GM12878 (cell line): ENCODE measurements around the gene ANAPC4. TPM values are rescaled to one million over a fixed set of nuclear protein-coding genes. Genes with fewer than 3 reads are reported as not detected.

Experiments
- ATAC-seq: fragments of 200-7000 bp; cut with Tn5 transposase; 3 replicates; pipeline ENCODE4 v1.9.1; 2020; ENCODE audit warnings: mild to moderate bottlenecking, moderate library complexity
- BruUV-seq: library from RNA; stranded (reverse); fragments of 400-500 nt; replicated peaks from 2 replicates; lab custom pipeline; 2021; lab: Mats Ljungman, UMichigan
- CTCF ChIA-PET: fragments of 300-600 bp; sonication (Branson Sonifier 250); formaldehyde crosslinking; extraction: SDS; loops from one replicate; lab custom pipeline; 2021; ENCODE audit warnings: inconsistent platforms; lab: Yijun Ruan, JAX
- POLR2A ChIA-PET: fragments of 350-600 bp; formaldehyde crosslinking; extraction: SDS; loops from one replicate; lab custom pipeline; 2021; ENCODE audit warnings: inconsistent platforms; lab: Charles Lee
- RAD21 ChIA-PET: fragments of 300-600 bp; sonication (Branson Sonifier 250); formaldehyde crosslinking; loops from one replicate; lab custom pipeline; 2023; ENCODE audit warnings: antibody characterized with exemption; ENCODE audit not compliant: unreplicated experiment; lab: Charles Lee
- SMC1A ChIA-PET: fragments of 300-600 bp; sonication (Branson Sonifier 250); formaldehyde crosslinking; loops from one replicate; lab custom pipeline; 2023; ENCODE audit not compliant: unreplicated experiment, uncharacterized antibody; lab: Charles Lee
- DNase-seq: peaks from one replicate; pipeline ENCODE4 v3.0.0-alpha.2; 2011; ENCODE audit warnings: low read depth, low spot score
- FAIRE-seq: peaks from 3 replicates; lab custom pipeline; 2011; peaks lifted over from hg19 to GRCh38; lab: Jason Lieb, UNC
- H2AFZ ChIP-seq: 2 replicates; pipeline ENCODE4 v1.6.0; 2011; ENCODE audit warnings: low read depth, low read length, control low read depth; ENCODE audit not compliant: control insufficient read depth
- H3K27ac ChIP-seq: 2 replicates; pipeline ENCODE4 v1.5.1; 2011; ENCODE audit warnings: control low read depth; ENCODE audit not compliant: control insufficient read depth, insufficient read depth
- H3K27me3 ChIP-seq, 2 experiments: replicated peaks in 1 of 2; 2 replicates each; pipeline versions ENCODE4 v1.6.0 to v1.6.1; 2011; ENCODE audit warnings: low read length in 1 of 2; ENCODE audit not compliant: control insufficient read depth in 2 of 2, insufficient read depth in 2 of 2
- H3K36me3 ChIP-seq, 2 experiments: 2 replicates each; pipeline ENCODE4 v1.5.1; 2011; ENCODE audit warnings: low read length in 1 of 2; ENCODE audit not compliant: control insufficient read depth in 2 of 2, insufficient read depth in 2 of 2
- H3K4me1 ChIP-seq: 2 replicates; pipeline ENCODE4 v1.6.1; 2011; ENCODE audit warnings: mild to moderate bottlenecking, low read length, moderate library complexity, mixed read lengths; ENCODE audit not compliant: control insufficient read depth, insufficient read depth
- H3K4me2 ChIP-seq: 2 replicates; pipeline ENCODE4 v1.6.0; 2011; ENCODE audit warnings: control low read depth; ENCODE audit not compliant: control insufficient read depth, insufficient read depth
- H3K4me3 ChIP-seq: fragments of 200-600 bp; sonication (generic); 2 replicates; pipeline ENCODE4 v1.5.1; 2016
- H3K79me2 ChIP-seq: 2 replicates; pipeline ENCODE4 v1.6.0; 2011; ENCODE audit warnings: low read length; ENCODE audit not compliant: control insufficient read depth, insufficient read depth
- H3K9ac ChIP-seq: 2 replicates; pipeline ENCODE4 v1.8.0; 2011; ENCODE audit warnings: low read length, control low read depth, mixed read lengths; ENCODE audit not compliant: control insufficient read depth, insufficient read depth
- H3K9me3 ChIP-seq: replicated peaks from 3 replicates; pipeline ENCODE4 v1.5.1; 2011; ENCODE audit warnings: mild to moderate bottlenecking, low read length; ENCODE audit not compliant: control insufficient read depth, insufficient read depth
- H4K20me1 ChIP-seq: 2 replicates; pipeline ENCODE4 v1.6.0; 2011; ENCODE audit not compliant: control insufficient read depth, insufficient read depth
- CEBPZ ChIP-seq: fragments of 150-350 bp; IDR thresholded peaks from 2 replicates; pipeline ENCODE4 v1.6.1; 2016; ENCODE audit warnings: low read depth, low read length
- IRF4 ChIP-seq: IDR thresholded peaks from 2 replicates; pipeline ENCODE4 v1.6.1; 2011; ENCODE audit warnings: low read depth, low read length
- RELB ChIP-seq: fragments of 450-650 bp; IDR thresholded peaks from 2 replicates; pipeline ENCODE4 v1.6.1; 2017; ENCODE audit warnings: low read depth, mild to moderate bottlenecking, moderate library complexity
- SMC3 ChIP-seq: IDR thresholded peaks from 2 replicates; pipeline ENCODE4 v1.6.1; 2011; ENCODE audit warnings: low read length, improper control_type of control experiment, borderline replicate concordance
- STAT1 ChIP-seq: fragments of 450-650 bp; conservative IDR thresholded peaks from 2 replicates; pipeline ENCODE4 v1.6.1; 2014; ENCODE audit warnings: antibody characterized with exemption, mild to moderate bottlenecking
- TAF1 ChIP-seq: IDR thresholded peaks from 2 replicates; pipeline ENCODE4 v1.6.1; 2011; ENCODE audit warnings: mild to moderate bottlenecking, low read depth, low read length, borderline replicate concordance
- ZNF24 ChIP-seq: fragments of 450-650 bp; IDR thresholded peaks from 2 replicates; pipeline ENCODE4 v1.6.1; 2017; ENCODE audit warnings: antibody characterized with exemption, mild to moderate bottlenecking
- WGBS: methylation state at CpG from one replicate; pipeline ENCODE4 v1.1.6; 2016; ENCODE audit warnings: low lambda C conversion rate; ENCODE audit not compliant: insufficient replicate concordance, insufficient coverage; ENCODE audit errors: missing lambda C conversion rate; 5-methylcytosine and 5-hydroxymethylcytosine counted together
- in situ Hi-C: fragments of 300-500 bp; cut with MboI; formaldehyde crosslinking; loops from 9 replicates; pipeline ENCODE4 v1.14.3; 2018; ENCODE audit warnings: mixed read lengths
- intact Hi-C: fragments of 100-400 bp; cut with micrococcal nuclease; formaldehyde crosslinking; loops from one replicate; pipeline ENCODE4 v1.14.2; 2022; ENCODE audit not compliant: unreplicated experiment
- polyA plus RNA-seq, 11 experiments: library from polyadenylated mRNA; depleted of rRNA in 4 of 11; unstranded in 6 of 11; stranded (reverse) in 5 of 11; fragments of >200 nt; fragmentation: Nextera tagmentation in 4 of 11; fragmentation: Illumina TruSeq in 1 of 11; extraction: Ambion mirVana in 4 of 11; extraction: Trizol in 1 of 11; gene quantifications; 1 replicate in 1 of 11; 2 replicates in 10 of 11; pipeline versions ENCODE4 v1.2.1 to v1.2.3, GENCODE V29; 2011 to 2016; ENCODE audit warnings: inconsistent platforms in 2 of 11, missing spikeins in 2 of 11, low read depth in 1 of 11
- total RNA-seq, 4 experiments: library from RNA; depleted of rRNA in 3 of 4; stranded (reverse); fragments of >200 nt in 3 of 4; fragmentation: Illumina TruSeq in 1 of 4; extraction: Trizol in 1 of 4; gene quantifications; 2 replicates each; pipeline versions ENCODE4 v1.2.1 to v1.2.3, GENCODE V29; 2013 to 2021
- TF ChIP-seq, protein P1 (sequence below): fragments of 450-650 bp; IDR thresholded peaks from 2 replicates; pipeline ENCODE4 v1.6.1; 2017; ENCODE audit warnings: mild to moderate bottlenecking

The ANAPC4 gene
- total and polyA plus RNA-seq, 10 of the 15 experiments (the other 5 are each of a cell fraction or from before 2014, with no cell fraction given), result 16.3 to 50.2 (median 29.9) TPM

DNA sequence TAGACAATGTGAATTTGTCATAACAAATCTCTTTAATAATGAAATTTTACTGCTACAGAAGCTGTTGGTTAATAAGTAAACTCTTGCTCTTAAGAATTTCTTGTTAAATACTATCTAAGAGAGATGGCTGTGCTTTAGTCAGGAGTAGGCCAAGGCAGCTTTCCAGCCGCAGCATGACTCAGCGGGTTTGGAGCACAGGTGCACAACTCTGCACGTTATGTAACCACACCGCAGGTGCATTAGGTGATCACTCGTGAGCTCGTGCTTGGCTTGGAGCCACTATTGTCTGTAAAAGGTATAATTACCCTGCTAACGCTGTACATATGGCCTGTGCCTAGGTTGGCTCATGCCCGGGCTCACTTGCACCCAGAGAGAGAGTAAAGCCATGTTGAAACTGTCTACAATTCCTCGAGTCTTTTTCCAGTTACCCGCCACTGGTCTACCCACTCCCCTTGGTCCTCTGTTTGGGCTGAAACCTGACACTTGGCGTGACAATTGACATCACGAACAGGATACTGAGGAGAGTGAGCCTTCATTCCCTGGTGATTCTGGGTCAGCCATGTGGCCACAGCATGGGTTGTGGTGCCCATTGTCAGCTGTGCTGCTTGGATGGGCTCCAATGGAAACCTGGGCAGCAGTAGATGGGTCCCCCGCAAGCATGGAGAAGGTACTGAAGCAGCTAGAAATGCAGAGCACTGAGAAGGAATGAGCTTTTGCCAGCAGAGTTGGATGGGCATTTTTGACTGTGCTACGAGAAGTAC, 18.4 kb upstream of the ANAPC4 start:
- Histone ChIP-seq H3K27me3 (no peaks in the 10 kb centered on the region), H3K4me3 (no peak overlapping the region), H3K36me3 (no peaks in the 10 kb centered on the region), H3K27ac (no peak overlapping the region), H3K4me2 (no peak overlapping the region), H3K79me2 (no peaks in the 10 kb centered on the region), H2AFZ (no peak overlapping the region), H3K9me3 (no peaks in the 10 kb centered on the region), H4K20me1 (no peaks in the 10 kb centered on the region), H3K9ac (no peak overlapping the region), H3K4me1 (no peaks in the 10 kb centered on the region)
- ChIA-PET RAD21 (no interaction called here), POLR2A (no interaction called here), SMC1A (interaction anchor here (0.9 to 4.0 kb wide), 3 partner anchors 9 to 378 kb away, joined by 3 to 21 read pairs (median 3); partner anchors contain the start of gene ZCCHC4), CTCF (interaction anchor here (0.9 to 4.6 kb wide), 2 partner anchors 9 to 11 kb away, joined by 3 to 56 read pairs; no protein-coding TSS in a partner anchor)
- no peak for DNase-seq
- BruUV-seq, result no TSS peak
- FAIRE-seq, result no peak
- in situ Hi-C loops, result loop anchor here (25.0 kb wide), 1 partner anchor 171 kb away; no protein-coding TSS in a partner anchor
- ATAC-seq, result no peak
- intact Hi-C loops, result loop anchor here (5.0 kb wide), 1 partner anchor 101 kb away; no protein-coding TSS in a partner anchor
- WGBS, result 98% methylated on average over 14 of the region's 14 CpGs
- TF ChIP-seq TAF1 (no peak), ZNF24 (no peak)

- in situ Hi-C loops, result loop anchor here (25.0 kb wide), 1 partner anchor 174 kb away; no protein-coding TSS in a partner anchor
- RAD21 ChIA-PET, result no interaction called here
- 100% methylated on average over 9 of the region's 9 CpGs for WGBS
- TF ChIP-seq ZNF24 (no peak), IRF4 (no peak), RELB (no peak), CEBPZ (no peak), STAT1 (no peak), SMC3 (no peak)
- TF ChIP-seq, protein P1, sequence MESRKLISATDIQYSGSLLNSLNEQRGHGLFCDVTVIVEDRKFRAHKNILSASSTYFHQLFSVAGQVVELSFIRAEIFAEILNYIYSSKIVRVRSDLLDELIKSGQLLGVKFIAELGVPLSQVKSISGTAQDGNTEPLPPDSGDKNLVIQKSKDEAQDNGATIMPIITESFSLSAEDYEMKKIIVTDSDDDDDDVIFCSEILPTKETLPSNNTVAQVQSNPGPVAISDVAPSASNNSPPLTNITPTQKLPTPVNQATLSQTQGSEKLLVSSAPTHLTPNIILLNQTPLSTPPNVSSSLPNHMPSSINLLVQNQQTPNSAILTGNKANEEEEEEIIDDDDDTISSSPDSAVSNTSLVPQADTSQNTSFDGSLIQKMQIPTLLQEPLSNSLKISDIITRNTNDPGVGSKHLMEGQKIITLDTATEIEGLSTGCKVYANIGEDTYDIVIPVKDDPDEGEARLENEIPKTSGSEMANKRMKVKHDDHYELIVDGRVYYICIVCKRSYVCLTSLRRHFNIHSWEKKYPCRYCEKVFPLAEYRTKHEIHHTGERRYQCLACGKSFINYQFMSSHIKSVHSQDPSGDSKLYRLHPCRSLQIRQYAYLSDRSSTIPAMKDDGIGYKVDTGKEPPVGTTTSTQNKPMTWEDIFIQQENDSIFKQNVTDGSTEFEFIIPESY, result no peak
Observed at GRCh38 chr4:25361253-25361652, 15.8 kb upstream of the ANAPC4 start.

More at GRCh38 chr4:25361253-25361652, 15.8 kb upstream of the ANAPC4 start:
- FAIRE-seq, result no peak
- ChIA-PET CTCF (no interaction called here), SMC1A (no interaction called here), POLR2A (no interaction called here)
- no peaks in the 10 kb centered on the region for H4K20me1 ChIP-seq
- no peak overlapping the region for H3K4me3 ChIP-seq
- BruUV-seq, result no TSS peak
- no peak overlapping the region for H3K9ac ChIP-seq
- H3K27ac ChIP-seq, result no peak overlapping the region
- no peaks in the 10 kb centered on the region for H3K36me3 ChIP-seq
- no peak overlapping the region for H2AFZ ChIP-seq
- H3K4me1 ChIP-seq, result no peaks in the 10 kb centered on the region
- ATAC-seq, result no peak
- intact Hi-C loops, result no loop called here
- DNase-seq, result no peak
- no peaks in the 10 kb centered on the region for H3K79me2 ChIP-seq
- H3K4me2 ChIP-seq, result no peak overlapping the region
- H3K27me3 ChIP-seq, result no peaks in the 10 kb centered on the region
- no peaks in the 10 kb centered on the region for H3K9me3 ChIP-seq
